Measurements from ENCODE around the gene IL11. TPM values are rescaled to one million over a fixed set of nuclear protein-coding genes. Genes with fewer than 3 reads are reported as not detected.

Gene IL11
- total and polyA plus RNA-seq, 2 of the 13 experiments (the other 11 are each of a cell fraction or from before 2014, with no cell fraction given), result 2.5 to 2.9 TPM

- TF ChIP-seq CSRNP2 (CRISPR knock-in tag; conservative IDR thresholded peaks at IDR 0.05; ENCODE audit: low read depth) (no peak), PTBP1 (IDR thresholded peaks at IDR 0.05; ENCODE audit: low read depth, low read length, poor library complexity, severe bottlenecking) (no peak), ZNF766 (CRISPR knock-in tag; IDR thresholded peaks at IDR 0.05; ENCODE audit: borderline replicate concordance) (no peak), CERS6 (CRISPR knock-in tag; IDR thresholded peaks at IDR 0.05) (no peak), ADNP (CRISPR knock-in tag; IDR thresholded peaks at IDR 0.05) (no peak), RFX5 (IDR thresholded peaks at IDR 0.05; ENCODE audit: low read depth, low read length) (peak; percentile 84), ZNF383 (CRISPR knock-in tag; IDR thresholded peaks at IDR 0.05; ENCODE audit: borderline replicate concordance) (no peak), ARID5B (CRISPR knock-in tag; IDR thresholded peaks at IDR 0.05) (no peak), HNRNPUL1 (IDR thresholded peaks at IDR 0.05; ENCODE audit: low read depth, low read length) (no peak), NFKBIZ (CRISPR knock-in tag; IDR thresholded peaks at IDR 0.05) (no peak), ZNF414 (CRISPR knock-in tag; IDR thresholded peaks at IDR 0.05) (0 out of 2 replicates have a peak, but pooled peaks have one; percentile 67), SP140L (CRISPR knock-in tag; IDR thresholded peaks at IDR 0.05; ENCODE audit: borderline replicate concordance) (no peak), CHD4 (IDR thresholded peaks at IDR 0.05; ENCODE audit: borderline replicate concordance, low read length) (no peak), ZNF841 (CRISPR knock-in tag; IDR thresholded peaks at IDR 0.05; ENCODE audit: borderline replicate concordance) (no peak), GTF3A (CRISPR knock-in tag; conservative IDR thresholded peaks at IDR 0.05) (no peak), ZNF710 (CRISPR knock-in tag; IDR thresholded peaks at IDR 0.05; ENCODE audit: borderline replicate concordance) (0 out of 2 replicates have a peak, but pooled peaks have one; percentile 37), SCMH1 (CRISPR knock-in tag; IDR thresholded peaks at IDR 0.05; ENCODE audit: borderline replicate concordance) (no peak), ZNF776 (CRISPR knock-in tag; IDR thresholded peaks at IDR 0.05) (no peak), REPIN1 (CRISPR knock-in tag; IDR thresholded peaks at IDR 0.05; ENCODE audit: borderline replicate concordance, low read depth) (0 out of 2 replicates have a peak, but pooled peaks have one; percentile 41), ZNF83 (CRISPR knock-in tag; IDR thresholded peaks at IDR 0.05; ENCODE audit: borderline replicate concordance) (no peak)
These were observed 31.0 kb downstream of the IL11 start, which contains the start of gene KMT5C (continued) for GRCh38 chr19:55339105-55339888.
